NK-92 treated with Interleukin-12 subunit alpha and Interleukin-12 subunit beta, amount 100 ng/mL, for 24 hours (cell line): ENCODE measurements around the gene MICAL2.

Experiments
- DNase-seq: peaks from one replicate; lab custom pipeline; 2025; lab: John Stamatoyannopoulos, UW

MICAL2 gene

GRCh38 chr11:12189543-12190235 lies 79.3 kb downstream of the MICAL2 start:
- no peak for DNase-seq

GRCh38 chr11:12190511-12190910 lies 80.1 kb downstream of the MICAL2 start:
- DNase-seq: no peak

- no peak for DNase-seq
Measured at GRCh38 chr11:12192794-12193514, 82.6 kb downstream of the MICAL2 start.

- DNase-seq: no peak
Measured at GRCh38 chr11:12193515-12194336, 83.3 kb downstream of the MICAL2 start.

- peak; percentile 60 for DNase-seq
Measured at GRCh38 chr11:12195768-12196167, 85.4 kb downstream of the MICAL2 start.

- no peak for DNase-seq
Measured at GRCh38 chr11:12196308-12196707, 85.9 kb downstream of the MICAL2 start.

DNA sequence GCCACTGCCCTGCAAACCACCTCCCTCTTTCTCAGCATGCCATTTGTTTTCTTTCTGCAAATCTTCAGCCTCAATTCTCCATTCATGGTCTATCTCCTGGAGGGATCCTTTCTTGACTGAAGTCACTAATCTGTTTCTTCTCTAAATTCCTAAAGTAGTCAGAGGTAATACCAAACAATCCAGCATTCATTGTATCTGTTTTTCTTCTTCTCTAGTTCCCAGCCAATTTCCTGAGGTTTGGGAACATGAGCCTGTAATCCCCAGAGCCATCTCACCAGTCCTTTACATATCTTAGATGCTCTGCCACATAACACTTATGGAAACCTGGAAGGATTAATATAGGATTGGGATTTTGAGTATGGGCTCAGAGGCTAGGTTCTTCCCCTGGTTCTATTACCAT lies 86.5 kb downstream of the MICAL2 start:
- no peak for DNase-seq

DNA sequence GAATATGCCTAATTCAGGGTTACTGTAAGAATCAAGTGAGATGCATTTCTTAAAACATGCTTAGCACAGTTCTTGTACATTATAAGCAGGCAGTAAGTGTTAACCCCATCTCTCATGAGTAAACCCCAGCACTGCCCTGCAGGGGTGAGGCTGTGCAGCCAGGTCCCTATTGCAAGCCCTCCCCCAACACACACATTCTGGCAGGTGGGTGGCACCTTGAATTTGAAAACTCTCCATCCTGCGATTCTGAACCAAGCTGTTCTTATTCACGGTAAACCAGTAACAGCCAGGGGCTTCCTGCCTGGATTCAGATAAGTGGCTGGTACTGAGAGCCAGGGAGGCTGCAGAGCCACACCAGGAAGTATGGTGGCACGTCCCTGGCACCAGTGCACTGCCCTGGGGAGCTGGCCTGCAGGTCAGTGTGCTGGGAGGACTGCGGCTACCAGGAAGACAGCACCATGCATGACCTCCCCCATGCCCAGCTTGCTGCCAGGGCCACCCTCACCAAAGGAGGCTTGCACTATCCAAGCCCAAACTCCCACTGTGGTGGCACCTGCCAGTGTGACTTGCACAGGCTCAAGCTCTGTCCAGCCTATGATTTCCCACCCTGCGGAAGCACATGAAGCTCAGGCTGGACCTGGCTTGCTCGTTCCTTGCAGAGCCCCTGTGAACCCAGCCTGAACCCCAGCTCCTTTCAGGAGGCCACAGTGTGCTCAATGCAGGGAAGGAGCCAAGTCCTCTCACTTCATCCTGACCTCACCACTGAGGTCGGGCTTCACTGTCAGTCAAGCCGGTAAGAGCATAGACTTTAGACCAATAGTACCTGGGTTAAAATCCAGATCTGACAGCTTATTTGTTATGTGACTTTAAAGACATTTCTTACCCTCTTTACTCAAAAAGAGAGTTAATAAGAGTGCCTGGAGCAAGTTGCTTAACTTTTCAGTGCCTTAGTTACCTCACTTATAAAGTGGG lies 88.1 kb downstream of the MICAL2 start:
- peak; percentile 25 for DNase-seq

GRCh38 chr11:12199231-12199948 lies 89.0 kb downstream of the MICAL2 start:
- no peak for DNase-seq

- DNase-seq: no peak
Measured at GRCh38 chr11:12200279-12200990, 90.0 kb downstream of the MICAL2 start.

DNA sequence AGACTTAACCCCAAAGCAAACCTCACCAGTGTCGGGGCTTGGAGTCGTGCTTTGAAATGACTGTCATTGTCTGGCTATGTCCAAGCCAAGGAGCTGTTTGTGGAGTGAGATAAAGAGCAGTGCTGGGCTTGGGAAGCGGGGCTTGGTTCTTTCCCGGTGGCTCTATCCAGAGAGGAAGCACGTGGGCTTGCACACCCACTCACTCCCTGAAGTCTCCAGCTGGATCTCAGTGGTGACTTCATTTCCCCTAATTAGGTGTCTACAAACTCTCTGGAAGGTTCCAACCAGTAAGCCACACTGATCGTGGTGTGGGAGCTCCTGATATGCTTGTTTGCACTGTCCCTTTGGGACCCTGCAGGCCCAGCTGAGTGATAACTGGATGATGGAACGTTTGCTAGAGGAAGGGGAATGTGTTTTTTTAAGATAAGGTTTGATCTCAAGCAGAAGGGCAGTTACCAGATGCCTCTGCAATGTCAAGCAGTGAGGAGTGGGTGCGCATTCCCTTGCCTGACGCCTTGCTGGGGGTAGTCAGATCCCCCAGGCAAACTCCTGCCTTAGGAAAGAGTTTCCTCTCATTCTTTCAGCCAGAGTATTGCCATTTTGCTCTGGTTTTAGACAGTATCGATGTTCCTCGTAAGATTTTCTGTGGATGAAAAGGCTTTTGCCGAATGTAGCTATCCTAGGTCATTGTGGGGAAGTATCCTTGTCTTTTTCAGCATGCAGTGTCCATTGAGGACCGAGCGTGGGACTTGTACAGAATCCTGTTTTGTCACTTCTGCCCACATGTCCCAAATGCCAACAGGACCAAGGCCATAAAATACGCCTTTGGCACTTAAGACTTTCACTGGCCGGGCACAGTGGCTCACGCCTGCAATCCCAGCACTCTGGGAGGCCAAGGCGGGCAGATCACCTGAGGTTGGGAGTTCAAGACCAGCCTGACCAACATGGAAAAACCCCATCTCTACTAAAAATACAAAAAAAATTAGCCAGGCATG lies 90.9 kb downstream of the MICAL2 start:
- no peak for DNase-seq

DNA sequence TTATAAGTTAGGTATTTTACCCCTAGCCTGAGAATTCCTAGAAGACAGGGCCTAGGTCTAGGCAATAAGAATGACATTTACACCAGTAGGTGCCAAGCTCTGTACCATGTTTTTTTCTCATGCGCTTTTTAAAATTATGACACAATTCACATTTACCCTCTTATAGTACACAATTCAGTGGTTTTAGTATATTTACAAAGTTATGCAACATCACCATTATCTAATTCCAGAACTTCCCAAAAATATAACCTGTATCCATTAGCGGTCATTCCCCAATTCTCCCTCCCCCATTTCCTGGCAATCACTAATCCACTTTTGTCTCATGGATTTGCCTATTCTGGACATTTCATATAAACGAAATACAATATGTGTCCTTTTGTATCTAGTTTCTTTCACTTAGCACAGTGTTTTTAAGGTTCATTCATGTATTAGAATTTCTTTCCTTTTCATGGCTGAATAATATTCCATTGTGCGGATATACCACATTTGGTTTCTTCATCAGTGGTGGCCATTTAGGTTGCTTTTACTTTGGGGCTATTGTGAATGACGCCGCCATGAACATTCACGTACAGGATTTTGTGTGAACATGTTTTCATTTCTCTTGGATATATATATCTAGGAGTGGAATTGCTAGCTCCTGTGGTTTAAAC lies 92.4 kb downstream of the MICAL2 start:
- DNase-seq: no peak

- DNase-seq: no peak
Measured at GRCh38 chr11:12204506-12204905, 94.1 kb downstream of the MICAL2 start.

DNA sequence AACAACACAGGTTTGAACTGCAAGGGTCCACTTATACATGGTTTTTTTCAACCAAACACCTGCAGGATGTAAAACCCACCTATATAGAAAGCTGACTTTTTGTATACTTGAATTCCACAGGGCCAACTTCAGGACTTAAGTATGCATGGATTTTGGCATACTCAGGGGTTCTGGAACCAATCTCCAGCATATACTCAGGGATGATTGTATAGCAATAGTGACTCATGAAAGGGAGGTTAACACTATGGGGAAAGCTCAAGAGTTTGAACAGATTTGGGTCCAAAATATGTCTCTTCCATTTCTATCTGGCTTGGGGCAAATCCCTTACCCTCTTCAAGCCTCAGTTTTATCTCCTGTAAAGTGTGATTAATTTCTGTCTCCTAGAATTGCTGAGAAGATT lies 94.9 kb downstream of the MICAL2 start:
- no peak for DNase-seq

GRCh38 chr11:12206529-12206928 lies 96.1 kb downstream of the MICAL2 start:
- no peak for DNase-seq

- DNase-seq: no peak
Measured at GRCh38 chr11:12207384-12208150, 97.2 kb downstream of the MICAL2 start.

- no peak for DNase-seq
Measured at GRCh38 chr11:12209096-12209495, 98.7 kb downstream of the MICAL2 start.

DNA sequence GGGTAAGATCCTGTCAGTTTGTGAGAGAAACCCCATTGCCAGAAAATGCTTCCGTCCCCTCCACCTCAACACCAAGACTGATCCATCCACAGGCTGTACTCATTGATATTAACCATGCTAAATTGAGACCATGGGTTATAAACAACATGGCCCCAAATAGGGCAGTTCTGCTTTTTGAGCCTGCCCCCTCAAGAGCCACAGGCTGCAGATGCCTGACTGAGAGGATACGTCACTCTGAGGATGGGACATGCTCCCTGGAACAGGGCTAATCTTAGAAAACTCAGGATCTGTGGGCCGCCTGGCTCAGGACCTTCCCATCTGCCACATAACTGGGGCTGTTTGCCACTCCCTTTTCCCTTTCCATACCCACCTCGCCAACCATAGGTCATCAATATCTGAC lies 99.8 kb downstream of the MICAL2 start:
- no peak for DNase-seq
